ENCODE measurements around the gene GABBR1.
"Not testable (repeated sequence)": the region's sequence is repeated elsewhere in the genome, so short reads cannot be mapped to it uniquely, and the experiment has no call there.

Gene GABBR1

DNA sequence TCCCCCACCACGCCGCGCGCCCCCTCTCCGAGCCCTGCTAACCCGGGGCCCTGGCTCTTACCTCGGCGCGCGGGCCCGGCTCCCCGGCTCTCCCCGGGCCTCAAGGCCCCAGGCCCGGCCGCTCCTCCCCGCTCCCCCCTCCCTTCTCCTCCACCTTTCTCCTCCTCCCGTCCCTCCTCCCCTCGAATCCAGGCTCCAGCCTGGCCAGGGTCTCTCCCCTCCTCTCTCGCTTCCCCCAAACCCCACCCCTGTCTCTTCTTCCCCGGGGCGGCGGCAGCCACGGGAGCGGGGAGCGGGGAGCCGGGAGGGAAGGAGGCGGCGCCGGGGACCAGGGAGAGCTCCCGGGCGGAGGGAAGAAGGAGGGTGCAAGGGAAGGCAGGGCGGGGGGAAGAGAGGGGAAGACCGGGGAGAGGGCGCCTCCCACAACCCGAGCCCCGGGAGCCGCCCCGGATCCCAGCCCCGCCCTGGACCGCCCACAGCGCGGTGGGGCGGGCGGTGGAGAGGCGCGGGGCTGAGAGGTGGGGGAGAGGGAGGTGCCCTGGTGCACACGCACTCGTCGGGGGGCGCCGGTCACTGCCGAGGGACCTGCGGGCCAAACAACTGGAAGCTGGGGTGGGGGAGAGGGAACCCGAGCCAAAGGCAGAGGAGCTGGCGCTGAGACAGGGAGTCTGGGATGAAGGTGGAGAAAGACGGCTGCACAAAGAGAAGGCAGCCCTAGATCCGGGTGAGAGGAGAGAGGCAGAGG lies at the start of gene GABBR1:
Gene GABBR1 (minus strand): TSS at position 395 of the 745 bp plus-strand sequence. CDS start 798 bp downstream, outside the sequence.
- peak within 1 kb of the TSS; percentile 87 for H3K4me3 Mint-ChIP-seq
- peaks cover 55% of the 10 kb centered on the region for H3K4me1 Mint-ChIP-seq (ENCODE audit: low read depth)
- no peaks in the 10 kb centered on the region for H3K36me3 Mint-ChIP-seq (ENCODE audit: low read depth)
- H3K9me3 Mint-ChIP-seq: no peaks in the 10 kb centered on the region
- H3K27me3 Mint-ChIP-seq: peaks cover 13% of the 10 kb centered on the region
- peak within 1 kb of the TSS; percentile 74 for H3K27ac Mint-ChIP-seq

DNA sequence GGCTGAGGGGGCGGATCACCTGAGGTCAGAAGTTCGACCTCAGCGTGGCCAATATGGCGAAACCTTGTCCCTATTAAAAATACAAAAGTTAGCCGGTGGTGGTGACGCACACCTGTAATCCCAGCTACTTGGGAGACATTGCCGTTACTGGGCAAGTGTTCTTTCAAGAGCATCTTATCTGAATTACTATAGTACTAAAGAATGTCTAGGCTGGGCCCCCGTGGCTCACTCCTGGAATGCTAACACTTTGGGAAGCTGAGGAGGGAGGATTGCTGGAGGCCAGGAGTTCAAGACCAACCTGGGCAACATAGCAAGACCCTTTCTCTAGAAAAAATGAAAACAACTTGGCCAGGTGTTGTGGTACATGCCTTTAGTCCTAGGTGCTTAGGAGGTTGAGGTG lies 48.8 kb upstream of the GABBR1 start:
- Mint-ChIP-seq H3K4me1 (ENCODE audit: low read depth) (peaks cover 4% of the 10 kb centered on the region), H3K27ac (no peak overlapping the region), H3K9me3 (no peaks in the 10 kb centered on the region), H3K36me3 (ENCODE audit: low read depth) (no peaks in the 10 kb centered on the region), H3K27me3 (peaks cover 7% of the 10 kb centered on the region), H3K4me3 (no peak overlapping the region)

DNA sequence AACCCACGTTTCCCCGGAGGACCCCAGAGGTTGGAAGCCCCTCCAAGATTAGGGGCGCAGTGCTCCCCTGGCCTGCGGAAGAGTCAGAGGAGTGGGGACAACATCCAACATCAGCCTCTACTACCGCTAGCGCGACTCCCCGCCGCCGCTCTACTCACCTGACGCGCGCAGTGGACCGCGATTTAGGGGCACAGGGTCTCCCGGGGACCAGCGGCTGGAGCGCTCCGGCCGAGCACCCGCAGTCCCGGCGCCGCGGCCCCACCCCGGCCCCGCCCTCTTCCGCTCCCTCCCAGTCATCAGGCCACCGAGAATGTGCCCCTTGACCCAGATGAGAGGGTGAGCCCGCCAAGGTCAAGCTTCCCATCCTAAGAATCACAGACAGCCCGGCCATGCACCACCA lies 47.9 kb upstream of the GABBR1 start, which contains the start of gene ZFP57:
Gene ZFP57 (minus strand): TSS at position 249 of the 400 bp plus-strand sequence. CDS start 4,149 bp downstream, outside the sequence.
- H3K9me3 Mint-ChIP-seq: no peaks in the 10 kb centered on the region
- H3K4me1 Mint-ChIP-seq (ENCODE audit: low read depth): peaks cover 8% of the 10 kb centered on the region
- H3K36me3 Mint-ChIP-seq (ENCODE audit: low read depth): no peaks in the 10 kb centered on the region
- no peak within 1 kb of the TSS for H3K27ac Mint-ChIP-seq
- no peak within 1 kb of the TSS for H3K4me3 Mint-ChIP-seq
- peaks cover 7% of the 10 kb centered on the region for H3K27me3 Mint-ChIP-seq

DNA sequence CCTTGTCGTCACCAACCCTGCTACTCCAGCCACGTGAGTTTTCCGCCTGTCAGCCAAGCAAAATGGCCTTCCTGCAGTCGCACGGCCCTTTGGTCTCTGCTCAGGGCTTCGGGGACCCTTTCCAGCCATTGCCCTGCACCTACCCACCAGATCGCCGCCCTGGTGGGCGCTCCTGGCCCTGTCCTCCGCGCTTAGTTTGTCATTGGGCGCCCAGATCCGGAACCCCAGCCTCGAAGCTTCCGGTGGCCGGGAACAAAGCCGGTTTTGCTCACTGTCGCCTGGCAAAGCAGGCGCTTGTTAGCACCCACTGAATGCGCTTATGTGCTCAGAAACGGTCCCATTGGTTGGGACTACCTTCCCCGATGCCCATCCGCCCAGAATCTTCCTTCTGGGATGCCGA lies 47.4 kb upstream of the GABBR1 start:
- Mint-ChIP-seq H3K9me3 (no peaks in the 10 kb centered on the region), H3K27ac (no peak overlapping the region), H3K4me1 (ENCODE audit: low read depth) (peaks cover 8% of the 10 kb centered on the region), H3K27me3 (peaks cover 7% of the 10 kb centered on the region), H3K4me3 (no peak overlapping the region), H3K36me3 (ENCODE audit: low read depth) (no peaks in the 10 kb centered on the region)

DNA sequence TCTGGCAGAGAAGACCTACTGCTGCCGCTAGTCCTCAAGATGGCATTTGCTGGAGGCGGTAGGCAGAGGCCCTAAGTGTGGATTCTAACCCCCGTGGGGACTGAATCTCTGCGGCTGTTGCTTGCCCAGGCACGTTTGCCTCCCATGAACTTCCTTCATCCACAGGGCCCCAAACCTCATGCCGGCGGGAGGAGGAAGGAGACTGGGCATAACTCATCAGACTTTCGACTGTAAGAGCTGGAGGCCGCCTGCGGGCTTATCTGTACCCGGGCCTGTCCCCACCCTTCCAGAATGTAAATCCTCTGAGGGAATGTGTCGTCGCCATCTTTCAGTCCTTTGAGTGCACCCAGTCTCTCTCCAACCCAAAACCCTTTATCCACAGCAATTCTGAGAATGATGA lies 47.0 kb upstream of the GABBR1 start:
- Mint-ChIP-seq H3K27me3 (peaks cover 7% of the 10 kb centered on the region), H3K4me1 (ENCODE audit: low read depth) (peaks cover 8% of the 10 kb centered on the region), H3K4me3 (no peak overlapping the region), H3K9me3 (no peaks in the 10 kb centered on the region), H3K27ac (no peak overlapping the region), H3K36me3 (ENCODE audit: low read depth) (no peaks in the 10 kb centered on the region)

DNA sequence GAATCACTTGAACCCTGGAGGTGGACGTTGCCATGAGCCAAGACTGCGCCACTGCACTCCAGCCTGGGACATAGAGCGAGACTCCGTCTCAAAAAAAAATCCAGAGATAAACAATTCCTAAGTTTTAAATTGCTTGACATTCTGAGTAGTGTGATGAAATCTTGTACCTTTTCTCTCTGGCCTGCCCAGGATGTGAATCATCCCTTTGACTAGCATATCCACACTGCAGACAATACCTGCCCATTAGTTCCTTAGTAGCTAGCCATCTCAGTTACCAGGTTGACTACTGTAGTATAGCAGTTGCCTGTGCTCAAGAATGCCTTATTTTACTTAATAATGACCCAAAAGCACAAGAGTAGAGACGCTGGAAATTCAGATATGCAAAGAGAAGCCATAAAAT lies 45.1 kb upstream of the GABBR1 start:
- Mint-ChIP-seq H3K36me3 (ENCODE audit: low read depth) (no peaks in the 10 kb centered on the region), H3K9me3 (no peaks in the 10 kb centered on the region), H3K27ac (no peak overlapping the region)

DNA sequence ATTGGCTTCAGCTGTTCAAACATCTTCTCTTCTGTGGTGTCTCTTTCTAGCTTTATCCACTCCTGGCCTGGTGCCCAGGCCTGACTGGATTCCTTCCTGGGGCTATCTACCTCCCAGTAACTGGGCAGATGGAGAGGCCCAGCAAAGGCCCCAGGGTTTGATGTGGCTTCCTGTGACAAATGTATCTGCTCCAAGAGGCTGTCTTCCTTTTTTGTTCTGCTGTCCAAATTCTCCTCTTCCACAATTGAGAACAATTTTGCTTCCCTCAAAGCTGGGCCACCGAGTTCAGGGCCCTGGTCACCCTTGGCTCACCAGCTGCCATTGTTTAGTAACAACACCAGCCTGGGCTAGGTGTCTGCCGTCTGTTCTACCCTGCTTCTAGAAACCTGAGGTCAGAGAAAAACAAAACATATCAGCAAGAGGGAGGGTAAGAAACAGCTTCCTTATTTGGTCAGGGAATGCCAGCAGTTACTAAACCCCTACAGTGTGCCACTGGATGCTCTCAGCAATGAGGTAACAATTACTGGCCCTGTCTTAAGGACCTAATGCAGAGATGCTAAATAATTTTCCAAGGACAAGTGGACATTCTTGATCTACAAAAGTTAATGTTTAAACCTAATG lies 44.1 kb upstream of the GABBR1 start:
- Mint-ChIP-seq H3K27ac (no peak overlapping the region), H3K9me3 (no peaks in the 10 kb centered on the region), H3K27me3 (peaks cover 7% of the 10 kb centered on the region), H3K4me3 (no peak overlapping the region), H3K4me1 (ENCODE audit: low read depth) (peaks cover 8% of the 10 kb centered on the region), H3K36me3 (ENCODE audit: low read depth) (no peaks in the 10 kb centered on the region)

More for the DNA sequence above, 45.1 kb upstream of the GABBR1 start:
- peaks cover 8% of the 10 kb centered on the region for H3K4me1 Mint-ChIP-seq (ENCODE audit: low read depth)
- H3K4me3 Mint-ChIP-seq: no peak overlapping the region
- peaks cover 7% of the 10 kb centered on the region for H3K27me3 Mint-ChIP-seq

DNA sequence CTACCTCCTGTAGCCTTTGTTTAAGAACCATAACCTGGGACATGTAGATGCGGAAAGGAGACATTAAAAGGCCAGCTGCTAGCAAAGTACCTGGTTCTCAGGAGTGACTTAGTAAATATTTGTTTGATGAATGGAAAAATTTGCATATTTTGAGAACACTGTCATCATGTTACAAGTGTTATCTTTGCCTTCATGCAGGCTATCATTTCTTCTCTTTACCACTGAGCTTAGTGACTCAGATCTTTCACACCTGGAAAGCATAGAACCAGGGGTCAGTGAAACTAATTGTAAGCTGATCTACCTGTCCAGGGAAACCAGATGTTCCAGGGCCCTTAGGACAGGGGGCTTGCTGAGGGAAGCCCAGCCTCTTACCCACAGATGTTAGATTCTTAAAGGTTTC lies 42.6 kb upstream of the GABBR1 start:
- H3K4me3 Mint-ChIP-seq: no peak overlapping the region
- peaks cover 8% of the 10 kb centered on the region for H3K4me1 Mint-ChIP-seq (ENCODE audit: low read depth)
- peaks cover 20% of the 10 kb centered on the region for H3K27me3 Mint-ChIP-seq
- H3K27ac Mint-ChIP-seq: no peak overlapping the region
- H3K9me3 Mint-ChIP-seq: no peaks in the 10 kb centered on the region
- no peaks in the 10 kb centered on the region for H3K36me3 Mint-ChIP-seq (ENCODE audit: low read depth)

DNA sequence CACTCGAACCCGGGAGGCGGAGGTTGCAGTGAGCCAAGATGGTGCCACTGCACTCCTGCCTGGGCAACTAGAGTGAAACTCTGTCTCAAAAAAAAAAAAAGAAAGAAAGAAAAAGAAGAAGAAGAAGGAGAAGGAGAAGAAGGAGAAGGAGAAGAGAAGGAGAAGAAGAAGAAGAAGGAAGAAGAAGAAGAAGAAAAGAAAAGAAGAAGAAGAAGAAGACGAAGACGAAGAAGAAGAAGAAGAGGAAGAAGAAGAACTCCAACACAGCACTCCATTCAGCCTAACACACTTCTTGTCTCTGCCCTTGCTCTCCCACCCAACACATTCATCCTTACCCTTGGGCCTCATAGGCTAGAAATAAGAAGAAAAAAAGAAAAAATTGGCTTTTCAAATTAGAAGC lies 41.0 kb upstream of the GABBR1 start:
- no peak overlapping the region for H3K4me3 Mint-ChIP-seq
- H3K9me3 Mint-ChIP-seq: no peaks in the 10 kb centered on the region
- peaks cover 24% of the 10 kb centered on the region for H3K27me3 Mint-ChIP-seq
- H3K27ac Mint-ChIP-seq: no peak overlapping the region
- H3K4me1 Mint-ChIP-seq (ENCODE audit: low read depth): peaks cover 8% of the 10 kb centered on the region
- no peaks in the 10 kb centered on the region for H3K36me3 Mint-ChIP-seq (ENCODE audit: low read depth)

DNA sequence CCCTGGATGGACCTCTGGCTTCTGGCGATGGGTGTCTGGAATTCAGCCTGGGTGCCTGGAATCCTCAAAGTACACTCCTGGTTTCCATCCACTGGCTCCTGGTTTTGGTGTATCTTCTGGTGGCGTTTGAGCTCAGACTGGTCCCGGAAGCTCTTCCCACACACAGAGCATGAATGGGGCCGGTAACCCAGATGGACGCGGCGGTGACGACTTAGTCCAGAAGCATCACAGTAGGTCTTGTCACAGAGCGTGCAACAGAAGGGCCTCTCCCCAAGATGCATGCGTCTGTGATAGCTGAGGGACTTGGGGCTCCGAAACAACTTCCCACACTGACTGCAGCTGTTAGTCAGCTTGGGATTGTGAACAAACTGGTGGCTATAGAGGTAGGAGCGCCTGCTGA lies 40.2 kb upstream of the GABBR1 start:
- Mint-ChIP-seq H3K9me3 (no peaks in the 10 kb centered on the region), H3K27me3 (peaks cover 22% of the 10 kb centered on the region), H3K27ac (no peak overlapping the region), H3K4me1 (ENCODE audit: low read depth) (peaks cover 8% of the 10 kb centered on the region), H3K4me3 (no peak overlapping the region), H3K36me3 (ENCODE audit: low read depth) (no peaks in the 10 kb centered on the region)

DNA sequence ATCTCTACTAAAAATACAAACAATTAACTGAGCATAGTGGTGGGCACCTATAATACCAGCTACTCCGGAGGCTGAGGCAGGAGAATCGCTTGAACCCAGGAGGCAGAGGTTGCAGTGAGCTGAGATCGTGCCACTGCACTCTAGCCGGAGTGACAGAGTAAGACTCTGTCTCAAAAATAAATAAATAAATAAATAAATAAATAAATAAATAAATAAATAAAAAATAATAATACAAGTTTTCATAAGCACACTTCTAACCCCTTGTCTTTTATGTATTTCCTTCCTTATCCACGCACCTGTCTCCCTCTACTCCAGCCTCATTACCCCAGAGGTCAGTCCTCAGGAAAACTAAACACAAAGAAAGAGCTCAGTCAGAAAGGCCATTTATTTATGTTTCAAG lies 39.1 kb upstream of the GABBR1 start:
- H3K36me3 Mint-ChIP-seq (ENCODE audit: low read depth); H3K9me3 Mint-ChIP-seq; H3K4me1 Mint-ChIP-seq (ENCODE audit: low read depth); H3K4me3 Mint-ChIP-seq; H3K27ac Mint-ChIP-seq: not testable (repeated sequence)
- H3K27me3 Mint-ChIP-seq: peaks cover 28% of the 10 kb centered on the region

DNA sequence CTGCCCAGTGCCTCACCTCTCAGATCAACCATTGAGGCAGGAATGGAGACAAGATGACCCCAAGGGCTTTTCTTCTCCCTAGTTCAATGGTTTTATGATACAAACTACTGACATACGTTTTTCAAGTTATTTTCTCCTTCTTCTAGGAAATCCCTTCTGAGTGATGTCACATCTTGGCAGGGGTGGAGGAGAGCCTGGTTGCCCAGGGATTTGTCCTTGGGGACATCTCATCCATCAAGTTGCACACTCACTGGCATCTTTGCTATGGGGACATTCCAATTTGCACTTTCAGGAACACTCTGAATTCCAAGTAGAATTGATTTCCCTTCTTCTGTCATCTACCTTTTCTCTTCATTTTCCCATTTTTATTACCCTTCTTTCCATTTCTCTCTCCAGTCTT lies 38.0 kb upstream of the GABBR1 start:
- Mint-ChIP-seq H3K27me3 (peaks cover 28% of the 10 kb centered on the region), H3K4me1 (ENCODE audit: low read depth) (no peaks in the 10 kb centered on the region), H3K27ac (no peak overlapping the region), H3K9me3 (no peaks in the 10 kb centered on the region), H3K4me3 (no peak overlapping the region), H3K36me3 (ENCODE audit: low read depth) (no peaks in the 10 kb centered on the region)

DNA sequence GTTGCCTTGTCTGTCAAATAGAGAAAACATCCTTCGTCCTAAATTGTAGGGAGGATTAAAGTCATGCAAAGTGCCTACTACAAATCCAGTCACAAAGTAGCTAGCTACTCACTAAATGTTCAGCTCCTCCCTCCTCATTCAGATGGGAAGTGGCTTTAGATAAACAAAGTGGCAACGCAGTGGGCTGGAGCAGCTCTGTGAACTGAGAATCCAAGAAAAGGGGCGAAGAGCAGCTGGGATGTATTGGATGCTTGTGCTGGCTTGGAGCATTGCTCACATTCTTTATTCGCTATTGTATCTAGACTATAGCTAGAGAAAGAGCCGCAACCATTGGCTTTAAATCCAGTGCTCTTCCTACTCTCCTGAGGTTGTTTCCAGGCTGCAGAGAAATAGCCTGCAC lies 34.2 kb upstream of the GABBR1 start:
- H3K4me3 Mint-ChIP-seq: no peak overlapping the region
- no peak overlapping the region for H3K27ac Mint-ChIP-seq
- H3K4me1 Mint-ChIP-seq (ENCODE audit: low read depth): no peaks in the 10 kb centered on the region
- peaks cover 38% of the 10 kb centered on the region for H3K27me3 Mint-ChIP-seq
- H3K36me3 Mint-ChIP-seq (ENCODE audit: low read depth): no peaks in the 10 kb centered on the region
- no peaks in the 10 kb centered on the region for H3K9me3 Mint-ChIP-seq

DNA sequence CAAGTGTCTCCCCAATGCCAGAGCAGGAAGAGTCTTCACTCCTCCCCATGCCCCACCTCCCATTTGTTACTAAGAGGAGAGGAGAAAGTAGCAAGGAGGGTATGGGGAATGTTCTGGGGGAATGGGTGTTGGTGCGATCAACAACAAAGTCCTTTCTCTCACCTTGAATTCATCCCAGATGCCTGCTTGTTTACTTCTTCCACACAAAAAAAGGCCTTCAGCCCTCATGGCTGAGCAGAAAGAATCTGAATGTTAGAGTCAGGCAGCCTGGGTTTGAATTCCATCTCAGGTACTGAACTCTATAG lies 33.8 kb upstream of the GABBR1 start:
- Mint-ChIP-seq H3K4me3 (no peak overlapping the region), H3K36me3 (ENCODE audit: low read depth) (no peaks in the 10 kb centered on the region), H3K27me3 (peaks cover 41% of the 10 kb centered on the region), H3K27ac (no peak overlapping the region), H3K9me3 (no peaks in the 10 kb centered on the region), H3K4me1 (ENCODE audit: low read depth) (no peaks in the 10 kb centered on the region)

DNA sequence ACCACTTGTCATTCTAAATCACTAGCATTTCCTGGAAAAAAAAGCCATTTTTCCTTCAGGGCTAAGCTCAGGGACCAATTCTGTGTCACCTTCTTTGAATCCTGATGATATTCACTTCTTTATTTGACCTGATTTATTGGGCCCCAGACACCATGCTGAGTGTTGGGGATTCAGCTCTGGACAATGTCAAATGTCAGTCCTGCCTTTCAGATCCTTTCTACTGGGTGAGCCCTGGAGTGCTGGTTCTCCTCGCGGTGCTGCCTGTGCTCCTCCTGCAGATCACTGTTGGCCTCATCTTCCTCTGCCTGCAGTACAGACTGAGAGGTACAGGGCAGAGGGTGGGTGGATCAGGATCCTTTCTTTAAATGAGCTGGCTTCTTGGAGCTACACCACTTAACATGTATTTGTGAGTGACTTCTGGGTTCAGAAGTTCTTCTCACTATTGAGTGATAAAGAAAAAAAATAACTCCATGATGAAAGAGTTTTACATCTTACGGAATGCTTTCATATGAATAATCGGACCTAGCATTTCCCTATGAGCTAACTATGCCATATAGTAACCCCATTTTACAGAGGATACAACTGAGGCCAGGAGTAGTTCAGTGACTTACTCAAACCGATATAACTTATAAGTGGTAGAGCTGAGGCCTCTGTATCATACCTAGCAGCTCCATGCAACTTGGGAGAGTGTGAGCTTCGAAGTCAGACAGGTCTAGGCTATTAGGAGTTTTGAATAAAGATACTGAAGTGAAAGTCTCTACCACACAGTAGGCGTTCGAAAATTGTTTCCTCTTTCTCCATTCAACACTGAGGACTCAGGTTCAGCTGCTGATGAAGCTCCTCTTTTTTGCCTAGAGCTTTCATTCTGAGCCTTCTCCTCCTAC lies 33.2 kb upstream of the GABBR1 start:
- H3K27me3 Mint-ChIP-seq: peaks cover 41% of the 10 kb centered on the region
- H3K9me3 Mint-ChIP-seq: no peaks in the 10 kb centered on the region
- no peak overlapping the region for H3K4me3 Mint-ChIP-seq
- H3K27ac Mint-ChIP-seq: no peak overlapping the region
- no peaks in the 10 kb centered on the region for H3K4me1 Mint-ChIP-seq (ENCODE audit: low read depth)
- no peaks in the 10 kb centered on the region for H3K36me3 Mint-ChIP-seq (ENCODE audit: low read depth)

All from stimulated activated naive CD8-positive, alpha-beta T cell treated with anti-CD3 and anti-CD28 coated beads, Interleukin-15, Interleukin-2, amounts not matched to agents 100 ng/mL and 50 ng/mL, for 24 hours (primary cell).